ENCODE results near the gene SLC35B4. TPM values are rescaled to one million over a fixed set of nuclear protein-coding genes. Genes with fewer than 3 reads are reported as not detected.

Gene SLC35B4
- total RNA-seq, 1 donor from 2014 or later, result 22.0 TPM

- CTCF ChIA-PET, result no interaction called here
- H3K27me3 Mint-ChIP-seq, result peaks cover 20% of the 10 kb centered on the region
- intact Hi-C loops (cut with micrococcal nuclease), result no loop called here
Measured at GRCh38 chr7:134343796-134344195, 27.1 kb upstream of the SLC35B4 start.

DNA sequence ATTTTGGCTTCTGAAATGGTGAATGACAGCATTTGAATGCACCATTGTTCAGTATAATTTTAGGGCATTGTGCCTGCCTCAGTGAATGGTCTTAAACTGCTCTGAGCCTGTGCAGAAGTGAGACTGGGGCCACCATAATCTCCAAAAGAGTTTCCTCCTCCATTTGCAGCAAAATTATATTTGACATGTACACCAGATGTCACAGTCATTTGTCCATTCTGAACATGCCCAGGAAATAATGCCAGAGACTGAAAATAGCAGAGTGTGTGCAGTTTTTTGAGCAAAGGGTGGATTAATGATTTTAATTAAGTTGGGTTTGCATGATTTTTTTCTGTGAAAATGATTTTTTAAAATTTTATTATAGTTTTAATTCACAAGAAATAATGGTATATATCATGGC, 26.4 kb upstream of the SLC35B4 start:
- CTCF ChIA-PET, result no interaction called here
- no peak for DNase-seq

More at GRCh38 chr7:134343796-134344195, 27.1 kb upstream of the SLC35B4 start:
- Mint-ChIP-seq H3K36me3 (ENCODE audit: low read depth) (no peaks in the 10 kb centered on the region), H3K4me1 (no peaks in the 10 kb centered on the region), H3K4me3 (no peak overlapping the region), H3K9me3 (no peaks in the 10 kb centered on the region), H3K27ac (no peak overlapping the region)
- ATAC-seq (ENCODE audit: low read depth) (no peak), DNase-seq (no peak)
- TF ChIP-seq, protein P1, sequence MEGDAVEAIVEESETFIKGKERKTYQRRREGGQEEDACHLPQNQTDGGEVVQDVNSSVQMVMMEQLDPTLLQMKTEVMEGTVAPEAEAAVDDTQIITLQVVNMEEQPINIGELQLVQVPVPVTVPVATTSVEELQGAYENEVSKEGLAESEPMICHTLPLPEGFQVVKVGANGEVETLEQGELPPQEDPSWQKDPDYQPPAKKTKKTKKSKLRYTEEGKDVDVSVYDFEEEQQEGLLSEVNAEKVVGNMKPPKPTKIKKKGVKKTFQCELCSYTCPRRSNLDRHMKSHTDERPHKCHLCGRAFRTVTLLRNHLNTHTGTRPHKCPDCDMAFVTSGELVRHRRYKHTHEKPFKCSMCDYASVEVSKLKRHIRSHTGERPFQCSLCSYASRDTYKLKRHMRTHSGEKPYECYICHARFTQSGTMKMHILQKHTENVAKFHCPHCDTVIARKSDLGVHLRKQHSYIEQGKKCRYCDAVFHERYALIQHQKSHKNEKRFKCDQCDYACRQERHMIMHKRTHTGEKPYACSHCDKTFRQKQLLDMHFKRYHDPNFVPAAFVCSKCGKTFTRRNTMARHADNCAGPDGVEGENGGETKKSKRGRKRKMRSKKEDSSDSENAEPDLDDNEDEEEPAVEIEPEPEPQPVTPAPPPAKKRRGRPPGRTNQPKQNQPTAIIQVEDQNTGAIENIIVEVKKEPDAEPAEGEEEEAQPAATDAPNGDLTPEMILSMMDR (IDR thresholded peaks at IDR 0.05), result no peak
- POLR2A ChIA-PET, result no interaction called here

DNA sequence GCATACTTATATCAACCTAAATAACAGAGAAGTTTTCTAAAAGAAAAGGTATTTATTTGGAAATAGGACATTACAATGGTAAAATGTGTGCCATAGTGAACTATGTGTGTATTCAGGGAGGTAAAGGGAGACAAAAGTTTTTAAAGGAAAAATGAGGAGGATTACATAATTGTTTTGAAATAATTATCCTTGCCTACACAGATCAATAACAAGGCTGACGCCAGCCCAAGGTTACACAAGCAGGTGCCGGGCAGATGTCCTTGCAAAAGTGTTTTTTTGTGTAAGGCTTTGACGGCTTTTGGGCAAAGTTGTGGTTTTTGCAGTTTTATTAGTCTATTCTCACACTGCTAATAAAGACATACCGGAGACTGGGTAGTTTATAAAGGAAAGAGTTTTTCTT, 22.7 kb upstream of the SLC35B4 start:
- TF ChIP-seq, protein P1 (IDR thresholded peaks at IDR 0.05), result no peak
- POLR2A ChIA-PET, result no interaction called here
- H3K4me3 Mint-ChIP-seq, result no peak overlapping the region

More for the DNA sequence above, 26.4 kb upstream of the SLC35B4 start:
- intact Hi-C loops (cut with micrococcal nuclease), result no loop called here
- no peak overlapping the region for H3K27ac Mint-ChIP-seq
- POLR2A ChIA-PET, result no interaction called here
- ATAC-seq (ENCODE audit: low read depth), result no peak
- no peak overlapping the region for H3K4me3 Mint-ChIP-seq
- no peaks in the 10 kb centered on the region for H3K36me3 Mint-ChIP-seq (ENCODE audit: low read depth)
- peaks cover 4% of the 10 kb centered on the region for H3K9me3 Mint-ChIP-seq
- no peaks in the 10 kb centered on the region for H3K4me1 Mint-ChIP-seq
- TF ChIP-seq, protein P1 (IDR thresholded peaks at IDR 0.05), result no peak
- peaks cover 20% of the 10 kb centered on the region for H3K27me3 Mint-ChIP-seq

GRCh38 chr7:134337980-134338379, 21.2 kb upstream of the SLC35B4 start:
- POLR2A ChIA-PET, result no interaction called here
- Mint-ChIP-seq H3K4me3 (no peak overlapping the region), H3K9me3 (peaks cover 4% of the 10 kb centered on the region), H3K27ac (no peak overlapping the region), H3K36me3 (ENCODE audit: low read depth) (no peaks in the 10 kb centered on the region), H3K4me1 (no peaks in the 10 kb centered on the region), H3K27me3 (peaks cover 21% of the 10 kb centered on the region)
- intact Hi-C loops (cut with micrococcal nuclease), result no loop called here
- DNase-seq, result no peak
- CTCF ChIA-PET, result no interaction called here
- ATAC-seq (ENCODE audit: low read depth), result no peak
- TF ChIP-seq, protein P1 (IDR thresholded peaks at IDR 0.05), result no peak

More for the DNA sequence above, 22.7 kb upstream of the SLC35B4 start:
- intact Hi-C loops (cut with micrococcal nuclease), result no loop called here
- Mint-ChIP-seq H3K36me3 (ENCODE audit: low read depth) (no peaks in the 10 kb centered on the region), H3K27ac (no peak overlapping the region), H3K9me3 (peaks cover 4% of the 10 kb centered on the region), H3K27me3 (peaks cover 8% of the 10 kb centered on the region), H3K4me1 (no peaks in the 10 kb centered on the region)
- no peak for DNase-seq
- no peak for ATAC-seq (ENCODE audit: low read depth)
- CTCF ChIA-PET, result no interaction called here

DNA sequence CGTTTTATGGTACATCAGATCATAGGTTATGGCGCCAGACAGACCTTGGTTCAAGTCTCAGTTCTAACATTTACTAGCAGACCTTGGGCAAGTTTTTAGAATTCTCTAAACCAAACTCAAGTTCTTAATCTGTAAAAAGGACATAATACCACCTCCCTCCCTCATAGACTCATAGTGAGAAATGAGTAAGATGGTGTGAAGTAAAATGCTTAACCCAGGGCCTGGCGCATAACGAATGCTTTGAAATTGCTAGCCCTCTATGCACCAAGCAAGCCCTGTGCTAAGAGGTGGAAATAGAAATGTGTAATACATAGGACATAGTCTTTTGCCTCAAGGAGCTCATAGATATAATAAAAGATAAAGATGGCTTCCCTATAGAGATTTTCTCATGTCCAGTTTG, 17.7 kb upstream of the SLC35B4 start:
- ChIA-PET POLR2A (no interaction called here), CTCF (no interaction called here)
- DNase-seq, result no peak
- Mint-ChIP-seq H3K9me3 (peaks cover 4% of the 10 kb centered on the region), H3K27me3 (peaks cover 28% of the 10 kb centered on the region), H3K27ac (no peak overlapping the region), H3K4me3 (no peak overlapping the region), H3K4me1 (no peaks in the 10 kb centered on the region), H3K36me3 (ENCODE audit: low read depth) (no peaks in the 10 kb centered on the region)
- intact Hi-C loops (cut with micrococcal nuclease), result no loop called here
- no peak for ATAC-seq (ENCODE audit: low read depth)
- TF ChIP-seq, protein P1 (IDR thresholded peaks at IDR 0.05), result no peak

Measured in activated B cell treated with CpG ODN at 0.5 μM for 24 hours (primary cell).